KOPT-K1 (cell line): ENCODE measurements around the gene CSRP1.
"Not testable (repeated sequence)": the region's sequence is repeated elsewhere in the genome, so short reads cannot be mapped to it uniquely, and the experiment has no call there.

ENCODE experiments used
- H3K27ac ChIP-seq: fragments of 200-600 bp; sonication (generic); 2 replicates; pipeline ENCODE4 v1.5.1; 2016; ENCODE audit warnings: antibody characterized with exemption, mild to moderate bottlenecking, low read depth, low read length; ENCODE audit not compliant: poor library complexity, severe bottlenecking
- H3K36me3 ChIP-seq: fragments of 200-600 bp; sonication (generic); 2 replicates; pipeline ENCODE4 v1.5.1; 2017; ENCODE audit warnings: antibody characterized with exemption, mild to moderate bottlenecking, low read length, moderate library complexity; ENCODE audit not compliant: insufficient read depth
- H3K9me3 ChIP-seq: fragments of 200-600 bp; sonication (generic); 2 replicates; pipeline ENCODE4 v1.5.1; 2017; ENCODE audit warnings: antibody characterized with exemption, low read length, mild to moderate bottlenecking; ENCODE audit not compliant: insufficient read depth, poor library complexity, severe bottlenecking

The CSRP1 gene

DNA sequence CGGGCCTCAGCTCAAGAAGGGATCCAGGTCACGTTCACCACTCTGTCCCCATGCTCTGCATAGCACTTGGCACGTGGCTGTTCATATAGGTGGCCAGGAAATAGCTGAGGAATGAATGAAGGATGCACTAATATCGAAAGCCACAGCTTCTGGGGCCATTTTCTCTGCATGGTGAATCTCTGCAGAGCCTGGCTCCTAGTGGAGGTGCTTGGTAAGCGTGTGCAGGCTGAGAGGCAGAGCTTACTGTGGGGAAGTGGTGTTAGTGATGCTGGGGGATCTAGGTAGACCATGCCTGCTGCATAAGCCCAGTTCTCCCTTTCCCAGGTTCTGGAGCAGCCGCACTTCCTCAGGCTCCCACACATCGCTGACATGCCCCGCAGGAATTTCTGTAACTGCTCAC, 8.3 kb downstream of the CSRP1 start:
- H3K27ac ChIP-seq: no peak overlapping the region
- H3K36me3 ChIP-seq: peaks cover 28% of the 10 kb centered on the region
- H3K9me3 ChIP-seq: no peaks in the 10 kb centered on the region

DNA sequence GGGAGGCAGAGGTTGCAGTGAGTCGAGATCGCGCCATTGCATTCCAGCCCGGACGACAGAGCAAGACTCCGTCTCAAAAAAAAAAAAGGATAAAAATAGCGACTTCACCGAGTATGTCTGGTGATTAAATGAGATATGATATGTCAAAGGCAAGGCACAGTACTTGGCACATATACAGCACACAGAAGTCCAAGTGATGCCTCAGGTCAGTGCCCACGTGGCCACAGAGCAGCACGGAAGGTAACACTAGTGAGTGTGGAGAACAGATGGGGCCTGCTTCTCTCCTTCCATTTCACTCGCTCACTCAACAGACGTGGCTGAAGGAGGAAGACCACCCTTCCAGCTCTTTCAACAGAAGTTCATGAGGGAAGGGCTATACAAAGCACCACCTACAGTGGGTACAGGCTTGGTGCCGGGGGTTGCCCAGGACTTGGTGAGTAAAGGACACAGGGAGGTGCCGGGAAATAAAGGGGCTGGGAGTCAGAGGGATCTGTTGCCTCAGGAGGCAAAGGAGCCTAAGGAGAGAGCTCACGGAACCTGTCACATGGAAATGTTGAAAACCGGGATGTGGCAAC, 8.9 kb downstream of the CSRP1 start:
- peaks cover 34% of the 10 kb centered on the region for H3K36me3 ChIP-seq
- no peaks in the 10 kb centered on the region for H3K9me3 ChIP-seq
- no peak overlapping the region for H3K27ac ChIP-seq

DNA sequence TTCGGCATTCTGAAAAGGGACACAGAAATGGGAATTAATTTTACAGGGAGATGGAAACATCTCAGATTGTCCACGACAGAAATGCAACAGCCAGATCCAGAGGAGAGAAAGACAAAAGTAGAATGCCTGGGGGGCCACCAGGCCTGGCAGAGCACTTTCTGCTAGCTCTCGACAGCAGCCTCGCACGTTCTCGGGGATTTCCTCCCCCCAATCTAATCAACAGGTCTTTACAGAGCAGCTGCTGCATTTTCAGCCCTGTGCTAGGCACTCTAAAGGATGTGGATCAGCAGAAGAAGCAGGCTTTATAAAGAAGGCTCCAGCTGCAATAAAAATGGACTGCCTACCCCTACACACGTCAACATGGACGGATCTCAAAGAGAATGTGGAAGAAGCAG, 10.6 kb downstream of the CSRP1 start:
- H3K9me3 ChIP-seq: no peaks in the 10 kb centered on the region
- H3K27ac ChIP-seq: no peak overlapping the region
- H3K36me3 ChIP-seq: peaks cover 37% of the 10 kb centered on the region

- no peak overlapping the region for H3K27ac ChIP-seq
- H3K36me3 ChIP-seq: peaks cover 38% of the 10 kb centered on the region
- H3K9me3 ChIP-seq: no peaks in the 10 kb centered on the region
These were observed 11.2 kb downstream of the CSRP1 start for GRCh38 chr1:201495551-201496295.

- no peaks in the 10 kb centered on the region for H3K9me3 ChIP-seq
- peaks cover 50% of the 10 kb centered on the region for H3K36me3 ChIP-seq
- H3K27ac ChIP-seq: no peak overlapping the region
These were observed 12.9 kb downstream of the CSRP1 start for GRCh38 chr1:201493757-201494617.

DNA sequence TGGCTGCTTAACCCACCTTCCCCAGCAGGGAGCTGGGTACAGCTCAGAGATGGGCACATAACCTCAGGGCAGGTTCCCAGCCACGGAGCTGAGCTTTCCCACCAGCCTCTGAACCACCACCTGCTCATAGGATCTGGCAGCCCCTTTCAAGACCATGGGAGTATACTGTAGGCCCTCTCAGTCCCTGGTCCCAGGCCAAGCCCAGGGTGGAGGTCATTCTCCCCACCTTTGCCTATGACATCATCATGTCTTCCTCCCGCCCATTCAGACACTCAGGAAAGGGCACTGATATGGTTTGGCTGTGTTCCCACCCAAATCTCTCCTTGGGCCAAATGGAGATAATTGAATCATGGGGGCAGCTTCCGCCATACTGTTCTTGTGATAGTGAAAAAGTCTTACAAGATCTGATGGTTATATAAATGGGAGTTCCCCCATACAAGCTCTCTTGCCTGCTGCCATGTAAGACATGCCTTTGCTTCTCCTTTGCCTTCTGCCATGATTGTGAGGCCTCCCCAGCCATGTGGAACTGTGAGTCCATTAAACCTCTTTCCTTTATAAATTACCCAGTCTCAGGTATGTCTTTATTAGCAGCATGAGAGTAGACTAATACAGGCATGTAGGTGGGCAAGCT, 13.8 kb downstream of the CSRP1 start:
- H3K9me3 ChIP-seq, H3K27ac ChIP-seq: not testable (repeated sequence)
- H3K36me3 ChIP-seq: peaks cover 57% of the 10 kb centered on the region

- peaks cover 69% of the 10 kb centered on the region for H3K36me3 ChIP-seq
- no peaks in the 10 kb centered on the region for H3K9me3 ChIP-seq
- H3K27ac ChIP-seq: no peak overlapping the region
These were observed 14.9 kb downstream of the CSRP1 start for GRCh38 chr1:201491896-201492511.

GRCh38 chr1:201490708-201491131, 16.2 kb downstream of the CSRP1 start:
- Histone ChIP-seq H3K27ac (no peak overlapping the region), H3K9me3 (no peaks in the 10 kb centered on the region), H3K36me3 (peaks cover 68% of the 10 kb centered on the region)

DNA sequence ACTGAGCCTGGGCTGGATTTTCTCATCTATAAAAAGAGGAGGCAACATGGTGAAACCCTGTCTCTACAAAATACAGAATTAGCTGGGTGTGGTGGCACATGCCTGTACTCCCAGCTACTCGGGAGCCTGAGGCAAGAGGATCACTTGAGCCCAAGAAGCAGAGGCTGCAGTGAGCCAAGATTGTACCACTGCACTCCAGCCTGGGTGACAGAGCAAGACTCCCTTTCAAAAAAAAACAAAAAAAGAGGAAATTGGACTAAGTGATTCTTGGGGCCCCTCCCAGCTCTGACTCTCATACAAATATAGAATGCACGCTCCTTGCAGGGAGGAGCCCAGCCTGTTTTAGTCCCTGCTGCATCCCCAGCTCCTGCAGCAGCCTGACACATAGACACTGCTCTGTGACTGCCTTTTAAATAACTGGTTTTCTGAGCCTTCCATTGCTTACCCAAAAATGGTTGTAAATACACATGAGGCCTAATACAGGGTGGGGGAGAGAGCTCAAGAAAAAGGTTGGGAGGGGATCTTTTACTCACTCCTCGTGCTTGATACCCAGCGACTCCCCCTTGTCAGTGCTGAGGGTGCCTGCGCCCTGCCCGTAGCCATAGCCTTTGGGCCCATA, 17.2 kb downstream of the CSRP1 start:
- peaks cover 69% of the 10 kb centered on the region for H3K36me3 ChIP-seq
- H3K9me3 ChIP-seq: no peaks in the 10 kb centered on the region
- no peak overlapping the region for H3K27ac ChIP-seq

DNA sequence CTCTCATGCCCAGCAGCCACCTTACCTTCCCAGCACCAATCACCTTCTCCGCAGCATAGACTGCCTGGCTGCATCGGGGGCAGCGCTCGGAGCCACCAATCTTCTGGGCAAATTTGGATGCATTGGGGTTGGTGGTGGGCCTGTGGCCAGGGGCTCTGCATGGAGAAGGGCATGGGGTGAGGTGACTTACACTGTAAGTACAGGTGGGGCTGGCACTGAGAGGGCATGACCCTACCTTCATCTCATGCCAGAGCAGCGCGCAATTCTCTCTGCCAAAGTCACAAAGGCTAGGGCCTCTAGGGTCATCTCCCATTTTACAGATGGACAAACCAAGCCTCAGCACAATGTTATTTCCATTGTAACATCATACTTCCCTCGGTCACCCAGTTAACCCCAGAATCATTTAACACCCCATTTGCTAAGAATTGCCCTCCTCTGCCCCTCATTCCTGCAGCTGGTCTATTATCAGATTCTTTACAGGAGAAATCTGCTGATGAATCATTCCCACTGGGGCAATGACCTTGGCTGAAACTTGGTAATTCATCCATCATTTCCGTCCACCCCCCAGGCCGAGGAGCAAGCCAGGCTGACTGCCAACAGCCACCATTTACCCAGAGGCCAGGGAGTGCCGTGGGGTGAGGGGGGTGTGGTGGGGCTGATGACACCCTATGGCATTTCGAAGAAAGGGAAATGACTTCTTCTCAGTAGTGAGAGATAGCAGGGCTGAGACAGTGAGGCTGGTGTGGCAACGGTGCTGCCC, 17.9 kb downstream of the CSRP1 start:
- Histone ChIP-seq H3K9me3 (no peaks in the 10 kb centered on the region), H3K36me3 (peaks cover 68% of the 10 kb centered on the region), H3K27ac (no peak overlapping the region)

GRCh38 chr1:201487742-201488141, 19.2 kb downstream of the CSRP1 start:
- Histone ChIP-seq H3K9me3 (no peaks in the 10 kb centered on the region), H3K36me3 (peaks cover 65% of the 10 kb centered on the region; the same call in 1 of the 2 replicates), H3K27ac (no peak overlapping the region)

- Histone ChIP-seq H3K36me3 (peaks cover 64% of the 10 kb centered on the region; the same call in 1 of the 2 replicates), H3K27ac (no peak overlapping the region)
These were observed 20.7 kb downstream of the CSRP1 start for GRCh38 chr1:201486187-201486586.

GRCh38 chr1:201485184-201485774, 21.6 kb downstream of the CSRP1 start:
- H3K36me3 ChIP-seq: peaks cover 59% of the 10 kb centered on the region; the same call in 1 of the 2 replicates
- no peaks in the 10 kb centered on the region for H3K9me3 ChIP-seq
- H3K27ac ChIP-seq: no peak overlapping the region

More at GRCh38 chr1:201486187-201486586, 20.7 kb downstream of the CSRP1 start:
- H3K9me3 ChIP-seq: no peaks in the 10 kb centered on the region
